ENCODE data around the gene KASH5. TPM values are rescaled to one million over a fixed set of nuclear protein-coding genes. Genes with fewer than 3 reads are reported as not detected.

KASH5 gene
- total RNA-seq, 1 experiment from 2014 or later: 0.37 TPM

GRCh38 chr19:49355909-49356353 lies 32.1 kb upstream of the KASH5 start:
- ChIA-PET POLR2A (ENCODE audit: low non-redundant PET) (no interaction called here), CTCF (no interaction called here)
- DNase-seq (ENCODE audit: low spot score): peak; percentile 24
- Histone ChIP-seq H3K27ac (ENCODE audit: low read depth, low read length, poor library complexity, severe bottlenecking) (peak overlapping the region; percentile 40), H3K36me3 (ENCODE audit: insufficient read depth, low read length, poor library complexity, severe bottlenecking) (peaks cover 65% of the 10 kb centered on the region), H3K4me1 (ENCODE audit: insufficient read depth, low read length, poor library complexity, severe bottlenecking) (peaks cover 16% of the 10 kb centered on the region), H3K27me3 (replicated peaks; ENCODE audit: insufficient read depth, low read depth, low read length, poor library complexity) (no peaks in the 10 kb centered on the region), H3K9me3 (ENCODE audit: low read depth, low read length, poor library complexity, severe bottlenecking) (no peaks in the 10 kb centered on the region), H3K4me3 (ENCODE audit: low read depth, low read length, poor library complexity, severe bottlenecking) (no peak overlapping the region)
- no TSS peak for BruUV-seq (replicated peaks)
- TF ChIP-seq CTCF (conservative IDR thresholded peaks at IDR 0.05; ENCODE audit: low read depth, low read length): no peak
- TF ChIP-seq EZH2 (IDR thresholded peaks at IDR 0.05; ENCODE audit: borderline replicate concordance, low read depth, low read length, poor library complexity, severe bottlenecking): no peak
- intact Hi-C loops (cut with micrococcal nuclease; ENCODE audit: unreplicated experiment): no loop called here

- Histone ChIP-seq H3K27ac (ENCODE audit: low read depth, low read length, poor library complexity, severe bottlenecking) (peak overlapping the region; percentile 40), H3K4me3 (ENCODE audit: low read depth, low read length, poor library complexity, severe bottlenecking) (no peak overlapping the region), H3K27me3 (replicated peaks; ENCODE audit: insufficient read depth, low read depth, low read length, poor library complexity) (no peaks in the 10 kb centered on the region), H3K36me3 (ENCODE audit: insufficient read depth, low read length, poor library complexity, severe bottlenecking) (peaks cover 61% of the 10 kb centered on the region), H3K4me1 (ENCODE audit: insufficient read depth, low read length, poor library complexity, severe bottlenecking) (peaks cover 16% of the 10 kb centered on the region), H3K9me3 (ENCODE audit: low read depth, low read length, poor library complexity, severe bottlenecking) (no peaks in the 10 kb centered on the region)
- no peak for DNase-seq (ENCODE audit: low spot score)
- intact Hi-C loops (cut with micrococcal nuclease; ENCODE audit: unreplicated experiment): no loop called here
- CTCF ChIA-PET: no interaction called here
- no peak for TF ChIP-seq CTCF (conservative IDR thresholded peaks at IDR 0.05; ENCODE audit: low read depth, low read length)
- no peak for TF ChIP-seq EZH2 (IDR thresholded peaks at IDR 0.05; ENCODE audit: borderline replicate concordance, low read depth, low read length, poor library complexity, severe bottlenecking)
- POLR2A ChIA-PET (ENCODE audit: low non-redundant PET): no interaction called here
- no TSS peak for BruUV-seq (replicated peaks)
These were observed 31.7 kb upstream of the KASH5 start for GRCh38 chr19:49356382-49356781.

- no TSS peak for BruUV-seq (replicated peaks)
- Histone ChIP-seq H3K36me3 (ENCODE audit: insufficient read depth, low read length, poor library complexity, severe bottlenecking) (peaks cover 56% of the 10 kb centered on the region), H3K27ac (ENCODE audit: low read depth, low read length, poor library complexity, severe bottlenecking) (no peak overlapping the region), H3K4me3 (ENCODE audit: low read depth, low read length, poor library complexity, severe bottlenecking) (no peak overlapping the region), H3K4me1 (ENCODE audit: insufficient read depth, low read length, poor library complexity, severe bottlenecking) (peaks cover 16% of the 10 kb centered on the region), H3K27me3 (replicated peaks; ENCODE audit: insufficient read depth, low read depth, low read length, poor library complexity) (no peaks in the 10 kb centered on the region), H3K9me3 (ENCODE audit: low read depth, low read length, poor library complexity, severe bottlenecking) (no peaks in the 10 kb centered on the region)
- ChIA-PET CTCF (no interaction called here), POLR2A (ENCODE audit: low non-redundant PET) (no interaction called here)
- TF ChIP-seq EZH2 (IDR thresholded peaks at IDR 0.05; ENCODE audit: borderline replicate concordance, low read depth, low read length, poor library complexity, severe bottlenecking) (no peak), CTCF (conservative IDR thresholded peaks at IDR 0.05; ENCODE audit: low read depth, low read length) (no peak)
- intact Hi-C loops (cut with micrococcal nuclease; ENCODE audit: unreplicated experiment): no loop called here
- DNase-seq (ENCODE audit: low spot score): no peak
These were observed 30.9 kb upstream of the KASH5 start for GRCh38 chr19:49357186-49357585.

Data from A673 (cell line).